ENCODE data around the gene ACVR2A.

Gene ACVR2A

DNA sequence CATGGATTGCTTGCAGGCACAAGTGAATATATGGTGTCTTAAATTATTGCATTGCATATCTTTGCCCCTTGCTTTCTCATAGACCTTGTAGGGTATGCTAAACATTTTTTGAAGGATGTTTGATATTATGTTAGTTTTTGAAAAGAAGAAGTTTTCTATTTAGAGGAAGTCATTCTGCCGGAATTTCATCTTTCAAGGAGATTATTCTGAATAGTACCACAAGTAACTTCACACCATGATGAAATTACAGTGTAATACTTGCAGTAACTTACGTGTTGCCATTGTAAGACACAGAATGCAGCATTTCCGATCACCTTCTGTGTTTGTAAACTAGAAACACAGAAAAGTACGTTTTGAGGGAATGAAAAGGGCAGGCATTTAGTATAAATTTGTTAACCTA is 71.9 kb downstream of the ACVR2A start:
- TF ChIP-seq, protein P1, sequence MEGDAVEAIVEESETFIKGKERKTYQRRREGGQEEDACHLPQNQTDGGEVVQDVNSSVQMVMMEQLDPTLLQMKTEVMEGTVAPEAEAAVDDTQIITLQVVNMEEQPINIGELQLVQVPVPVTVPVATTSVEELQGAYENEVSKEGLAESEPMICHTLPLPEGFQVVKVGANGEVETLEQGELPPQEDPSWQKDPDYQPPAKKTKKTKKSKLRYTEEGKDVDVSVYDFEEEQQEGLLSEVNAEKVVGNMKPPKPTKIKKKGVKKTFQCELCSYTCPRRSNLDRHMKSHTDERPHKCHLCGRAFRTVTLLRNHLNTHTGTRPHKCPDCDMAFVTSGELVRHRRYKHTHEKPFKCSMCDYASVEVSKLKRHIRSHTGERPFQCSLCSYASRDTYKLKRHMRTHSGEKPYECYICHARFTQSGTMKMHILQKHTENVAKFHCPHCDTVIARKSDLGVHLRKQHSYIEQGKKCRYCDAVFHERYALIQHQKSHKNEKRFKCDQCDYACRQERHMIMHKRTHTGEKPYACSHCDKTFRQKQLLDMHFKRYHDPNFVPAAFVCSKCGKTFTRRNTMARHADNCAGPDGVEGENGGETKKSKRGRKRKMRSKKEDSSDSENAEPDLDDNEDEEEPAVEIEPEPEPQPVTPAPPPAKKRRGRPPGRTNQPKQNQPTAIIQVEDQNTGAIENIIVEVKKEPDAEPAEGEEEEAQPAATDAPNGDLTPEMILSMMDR (IDR thresholded peaks at IDR 0.05) = no peak
- DNase-seq (ENCODE audit: low spot score) = no peak
- Histone ChIP-seq H3K27ac (no peak overlapping the region), H3K4me3 (no peak overlapping the region)

DNA sequence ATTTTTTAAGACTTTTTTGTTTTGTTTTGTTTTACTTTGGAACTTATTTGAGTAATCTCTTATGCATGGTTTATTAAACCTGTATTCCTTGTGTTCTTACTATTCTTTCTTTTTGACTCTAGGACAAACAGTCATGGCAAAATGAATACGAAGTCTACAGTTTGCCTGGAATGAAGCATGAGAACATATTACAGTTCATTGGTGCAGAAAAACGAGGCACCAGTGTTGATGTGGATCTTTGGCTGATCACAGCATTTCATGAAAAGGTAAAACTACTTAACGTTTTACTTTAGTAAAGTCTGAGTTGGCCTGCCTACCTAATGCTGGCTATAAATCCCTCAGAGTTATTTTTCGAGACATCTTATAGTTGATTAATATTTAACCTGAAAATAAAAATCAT is 72.3 kb downstream of the ACVR2A start:
- TF ChIP-seq, protein P1 (IDR thresholded peaks at IDR 0.05) = no peak
- no peak for DNase-seq (ENCODE audit: low spot score)
- Histone ChIP-seq H3K4me3 (no peak overlapping the region), H3K27ac (no peak overlapping the region)

DNA sequence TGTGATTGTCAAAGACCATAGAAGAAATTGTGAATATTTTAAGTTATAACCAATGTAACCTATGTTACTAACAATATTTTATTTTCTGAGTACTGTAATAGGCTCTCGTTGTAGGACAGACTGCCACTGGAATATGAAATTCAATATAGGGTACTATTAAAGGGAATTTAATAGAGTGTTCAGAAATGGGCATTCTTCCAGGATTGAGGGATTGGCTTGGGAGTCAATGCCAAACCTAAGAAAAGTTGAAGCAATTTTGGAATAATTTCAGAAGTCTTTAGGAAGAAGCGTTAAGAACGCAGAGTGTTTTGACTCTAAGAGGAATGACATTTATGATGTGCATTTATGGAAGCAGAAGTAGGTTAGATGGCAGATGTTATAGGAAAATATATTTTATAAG is 79.0 kb downstream of the ACVR2A start:
- Histone ChIP-seq H3K4me3 (no peak overlapping the region), H3K27ac (no peak overlapping the region)
- TF ChIP-seq, protein P1 (IDR thresholded peaks at IDR 0.05) = no peak
- DNase-seq (ENCODE audit: low spot score) = no peak

DNA sequence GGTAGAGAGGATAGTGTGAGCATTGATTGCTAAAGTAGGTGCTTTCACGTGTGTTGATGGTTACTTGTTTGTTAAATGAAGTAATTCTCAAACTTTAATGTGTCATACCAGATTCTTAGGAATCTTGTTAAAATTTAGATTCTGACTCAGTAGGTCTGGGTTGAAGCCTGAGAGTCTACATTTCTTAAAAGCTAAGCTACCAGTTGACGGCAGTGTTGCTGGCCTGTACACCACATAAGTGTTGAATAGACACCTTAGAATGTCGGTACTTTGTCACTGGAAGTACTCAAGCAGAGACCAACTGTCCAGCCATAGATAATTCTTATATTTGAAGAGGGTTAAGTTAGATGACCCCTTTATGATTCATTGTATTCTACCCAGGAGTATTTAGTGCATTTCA is 79.8 kb downstream of the ACVR2A start:
- TF ChIP-seq, protein P1 (IDR thresholded peaks at IDR 0.05) = no peak
- DNase-seq (ENCODE audit: low spot score) = no peak
- no peak overlapping the region for H3K4me3 ChIP-seq
- H3K27ac ChIP-seq = no peak overlapping the region

DNA sequence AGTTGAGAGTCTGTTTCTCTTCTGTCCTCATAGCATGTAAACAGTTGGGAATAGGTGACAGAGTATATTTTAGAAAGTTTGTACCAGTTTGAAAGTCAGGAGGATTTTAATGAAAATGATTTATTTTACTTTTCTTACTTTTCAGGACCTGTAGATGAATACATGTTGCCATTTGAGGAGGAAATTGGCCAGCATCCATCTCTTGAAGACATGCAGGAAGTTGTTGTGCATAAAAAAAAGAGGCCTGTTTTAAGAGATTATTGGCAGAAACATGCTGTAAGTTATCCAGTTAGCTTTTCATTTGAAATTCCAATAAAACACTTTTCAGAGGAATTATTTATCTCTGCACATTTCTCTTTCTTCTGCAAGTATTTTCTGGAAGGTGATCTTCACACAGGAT is 81.1 kb downstream of the ACVR2A start:
- Histone ChIP-seq H3K4me3 (no peak overlapping the region), H3K27ac (no peak overlapping the region)
- no peak for DNase-seq (ENCODE audit: low spot score)
- TF ChIP-seq, protein P1 (IDR thresholded peaks at IDR 0.05) = no peak

DNA sequence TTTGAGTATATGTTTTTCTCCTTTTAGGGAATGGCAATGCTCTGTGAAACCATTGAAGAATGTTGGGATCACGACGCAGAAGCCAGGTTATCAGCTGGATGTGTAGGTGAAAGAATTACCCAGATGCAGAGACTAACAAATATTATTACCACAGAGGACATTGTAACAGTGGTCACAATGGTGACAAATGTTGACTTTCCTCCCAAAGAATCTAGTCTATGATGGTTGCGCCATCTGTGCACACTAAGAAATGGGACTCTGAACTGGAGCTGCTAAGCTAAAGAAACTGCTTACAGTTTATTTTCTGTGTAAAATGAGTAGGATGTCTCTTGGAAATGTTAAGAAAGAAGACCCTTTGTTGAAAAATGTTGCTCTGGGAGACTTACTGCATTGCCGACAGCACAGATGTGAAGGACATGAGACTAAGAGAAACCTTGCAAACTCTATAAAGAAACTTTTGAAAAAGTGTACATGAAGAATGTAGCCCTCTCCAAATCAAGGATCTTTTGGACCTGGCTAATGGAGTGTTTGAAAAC is 82.3 kb downstream of the ACVR2A start:
- H3K4me3 ChIP-seq = no peak overlapping the region
- TF ChIP-seq, protein P1 (IDR thresholded peaks at IDR 0.05) = no peak
- no peak overlapping the region for H3K27ac ChIP-seq
- DNase-seq (ENCODE audit: low spot score) = no peak

DNA sequence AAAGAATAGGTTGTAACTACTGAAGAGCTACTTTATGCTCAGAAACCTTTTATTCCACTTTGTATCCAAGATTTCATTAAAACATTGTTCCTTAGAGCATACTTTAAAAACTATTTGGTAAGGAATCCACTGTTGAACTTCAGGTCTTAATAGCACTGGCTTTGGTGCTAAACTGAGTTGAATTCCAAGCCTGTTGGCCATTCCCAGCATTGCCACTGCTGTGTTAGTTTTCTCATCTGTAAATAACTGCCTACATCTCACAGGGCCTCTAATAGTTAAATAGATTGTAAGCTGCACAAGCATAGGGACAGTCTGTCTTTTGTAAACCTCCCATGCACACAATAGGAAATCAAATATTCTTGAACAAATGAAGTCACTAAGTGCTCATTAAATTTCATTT is 89.1 kb downstream of the ACVR2A start:
- Histone ChIP-seq H3K27ac (no peak overlapping the region), H3K4me3 (no peak overlapping the region)
- DNase-seq (ENCODE audit: low spot score) = no peak
- TF ChIP-seq, protein P1 (IDR thresholded peaks at IDR 0.05) = no peak

All from coronary artery (tissue), 2 donors.